Globus pallidus (tissue), 1 donor: ENCODE data around the gene DNM2.
A peak's percentile ranks its signal among the peaks of the same experiment; 100 is the strongest.
"Not testable (repeated sequence)": the region's sequence is repeated elsewhere in the genome, so short reads cannot be mapped to it uniquely, and the experiment has no call there.

Source experiments
- DNase-seq: peaks from one replicate; pipeline ENCODE4 v3.0.0-alpha.2; 2015; ENCODE audit warnings: low spot score

Gene DNM2

DNA sequence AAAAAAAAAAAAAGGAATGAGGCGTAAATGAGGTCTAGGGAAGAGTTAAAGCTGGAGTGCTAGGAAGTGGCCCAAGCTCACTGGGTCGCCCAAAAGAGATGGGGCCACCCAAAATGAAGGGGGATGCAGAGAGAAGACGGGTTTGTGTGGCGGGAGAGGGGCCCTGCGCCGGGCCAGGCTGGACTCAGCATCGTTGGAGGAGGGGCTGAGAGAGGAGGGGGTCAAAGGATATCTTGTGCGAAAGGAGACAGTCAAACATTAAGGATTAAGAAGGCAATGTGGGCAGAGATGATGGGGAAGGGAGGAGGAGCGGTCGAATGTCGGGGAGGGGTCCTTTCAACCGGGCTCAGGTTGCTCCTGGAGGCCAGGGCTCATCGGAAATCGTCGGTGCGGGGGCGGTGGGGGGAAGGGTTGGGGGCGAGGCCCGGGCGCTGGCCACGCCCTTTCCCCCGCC is 152.6 kb downstream of the DNM2 start:
- no peak for DNase-seq

DNA sequence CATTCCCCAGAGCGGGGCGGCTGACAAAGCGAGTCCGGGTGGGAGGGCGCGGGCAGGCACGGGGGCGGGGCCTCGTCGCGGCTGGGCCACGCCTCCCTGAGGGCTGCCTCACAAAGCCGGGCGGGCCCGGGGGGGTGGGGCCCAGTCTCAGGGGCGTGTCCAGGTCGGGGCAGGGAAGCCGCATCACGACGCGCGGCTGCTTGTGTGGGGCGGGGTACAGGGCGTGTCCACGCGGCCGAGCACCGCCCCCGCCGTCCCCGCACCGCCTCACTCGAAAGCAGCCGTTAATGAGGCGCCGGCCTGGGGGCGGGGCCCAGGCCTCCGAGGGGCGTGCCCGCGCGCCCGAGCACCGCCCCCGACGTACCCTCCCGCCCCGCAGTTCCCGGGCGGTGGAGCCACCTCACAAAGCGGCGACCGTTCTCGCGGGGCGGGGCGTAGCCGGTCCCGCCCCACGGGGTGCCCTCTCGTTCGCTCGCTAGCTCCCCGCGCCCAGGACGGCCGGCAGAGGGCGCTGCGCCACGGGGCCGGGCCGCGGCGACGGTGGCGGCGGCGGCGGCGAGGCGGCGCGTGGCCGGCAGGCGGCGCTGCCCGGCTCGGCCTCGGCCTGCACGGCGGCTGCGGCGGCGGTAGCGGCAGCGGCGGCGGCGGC is 153.2 kb downstream of the DNM2 start, which contains the start of gene CARM1:
TSS of gene CARM1 (plus strand) at position 599 of the 649 bp plus-strand sequence. CDS start 150 bp downstream, outside the sequence.
- DNase-seq = peak; percentile 99

DNA sequence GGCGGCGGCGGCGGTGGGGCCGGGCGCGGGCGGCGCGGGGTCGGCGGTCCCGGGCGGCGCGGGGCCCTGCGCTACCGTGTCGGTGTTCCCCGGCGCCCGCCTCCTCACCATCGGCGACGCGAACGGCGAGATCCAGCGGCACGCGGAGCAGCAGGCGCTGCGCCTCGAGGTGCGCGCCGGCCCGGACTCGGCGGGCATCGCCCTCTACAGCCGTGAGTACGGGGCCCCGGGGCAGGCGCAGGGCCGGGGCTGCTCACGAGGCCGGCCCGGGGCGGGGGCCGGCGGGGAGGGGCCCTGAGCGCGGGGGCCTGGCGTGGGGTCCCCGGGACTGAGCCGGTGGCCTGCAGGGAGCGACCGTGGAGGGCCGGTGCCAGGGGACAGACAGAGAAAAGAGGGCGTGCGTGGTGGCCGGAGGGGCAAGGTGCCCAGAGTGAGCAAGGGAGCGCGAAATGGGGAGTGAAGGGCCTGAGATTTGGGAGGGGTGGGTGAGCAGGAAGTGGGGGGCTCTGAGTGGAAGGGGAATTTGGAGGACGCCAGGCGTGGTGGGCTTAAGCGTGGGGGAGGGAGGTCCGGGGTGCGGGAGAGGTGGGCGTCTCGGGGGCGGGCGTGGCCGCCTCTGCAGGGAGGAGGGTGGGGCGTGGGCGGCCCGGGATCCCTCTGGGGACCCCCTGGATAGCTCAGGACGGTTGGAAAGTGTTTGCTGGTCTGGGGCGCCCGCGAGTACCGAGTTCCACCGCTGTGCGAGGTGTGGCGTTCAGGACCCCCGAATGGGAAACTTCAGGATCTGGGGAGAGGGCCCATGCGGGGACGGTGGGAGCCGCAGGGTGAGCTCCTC is 154.0 kb downstream of the DNM2 start:
- peak; percentile 31 for DNase-seq

- no peak for DNase-seq
Observed at GRCh38 chr19:10872546-10873107, 154.7 kb downstream of the DNM2 start.

- DNase-seq = no peak
Observed at GRCh38 chr19:10874024-10874423, 156.1 kb downstream of the DNM2 start.

DNA sequence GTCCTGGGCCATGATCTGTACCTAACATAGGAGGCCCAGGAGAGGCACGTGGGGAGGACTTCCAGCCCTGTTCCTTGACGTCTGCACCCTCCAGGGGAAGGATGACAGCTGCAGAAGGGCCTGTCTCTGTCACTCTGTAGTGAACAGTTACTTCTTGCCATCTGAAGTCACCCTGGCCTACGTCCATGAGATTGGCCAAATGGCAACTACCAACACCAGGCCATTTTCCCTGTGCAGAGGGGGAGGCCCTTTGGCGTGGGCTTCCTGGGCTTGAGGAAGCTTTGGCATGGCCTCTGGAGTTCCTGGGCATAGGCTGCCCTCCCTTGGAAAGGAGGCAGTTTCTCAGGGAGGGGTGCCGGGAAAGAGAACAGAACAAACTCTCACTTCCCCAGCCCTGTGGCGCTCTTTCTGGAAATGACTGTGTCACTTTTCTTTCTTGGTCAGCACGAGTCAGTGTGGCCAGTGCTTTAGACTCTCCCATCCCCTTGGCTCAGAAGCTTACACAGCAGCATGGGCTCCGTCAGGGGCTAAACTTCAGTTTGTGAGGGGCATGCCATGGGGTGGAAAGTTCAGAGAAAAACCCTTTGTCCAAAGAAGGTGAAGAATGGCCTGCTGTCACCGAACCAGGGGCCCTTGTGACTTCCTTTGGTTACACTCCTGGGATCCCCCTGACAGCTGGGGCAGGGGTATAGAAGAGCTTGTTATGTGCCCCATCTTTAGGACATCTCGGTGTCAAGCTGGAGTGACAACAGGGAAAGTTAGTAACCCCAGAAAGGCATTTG is 158.8 kb downstream of the DNM2 start:
- peak; percentile 29 for DNase-seq

GRCh38 chr19:10877608-10878007 is 159.7 kb downstream of the DNM2 start:
- DNase-seq = not testable (repeated sequence)

DNA sequence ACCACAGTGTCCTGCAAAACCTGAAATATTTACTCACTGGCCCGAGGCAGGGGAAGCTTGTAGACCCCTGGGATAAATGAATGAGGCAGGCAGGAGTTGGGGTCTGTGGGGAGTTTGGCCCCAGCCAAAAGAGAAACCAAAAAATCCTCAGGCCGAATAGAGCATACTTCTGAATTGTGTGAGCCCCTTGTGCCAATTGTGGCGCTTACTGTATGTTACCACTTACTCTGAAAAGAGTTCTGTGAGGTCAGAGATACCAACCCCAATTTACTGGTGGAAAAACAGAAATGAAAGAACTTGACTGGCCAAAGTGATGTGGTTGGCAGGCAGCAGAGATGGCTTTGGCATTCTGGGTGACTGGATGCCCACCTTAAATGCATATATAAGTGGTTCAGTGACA is 160.4 kb downstream of the DNM2 start:
- DNase-seq = no peak
